H4 (cell line): Measurements from ENCODE around the gene SNAP47. TPM values are rescaled to one million over a fixed set of nuclear protein-coding genes. Genes with fewer than 3 reads are reported as not detected.
"Not testable (repeated sequence)": the region's sequence is repeated elsewhere in the genome, so short reads cannot be mapped to it uniquely, and the experiment has no call there.

Experiments
- DNase-seq: peaks from one replicate; pipeline ENCODE4 v3.0.0-alpha.2; 2015; ENCODE audit warnings: low spot score
- total RNA-seq: library from RNA; depleted of rRNA; stranded (reverse); fragments of >200 nt; shearing (Covaris generic); gene quantifications from 2 replicates; pipeline ENCODE4 v1.2.3, GENCODE V29; 2014; rRNA removed

Gene SNAP47, protein sequence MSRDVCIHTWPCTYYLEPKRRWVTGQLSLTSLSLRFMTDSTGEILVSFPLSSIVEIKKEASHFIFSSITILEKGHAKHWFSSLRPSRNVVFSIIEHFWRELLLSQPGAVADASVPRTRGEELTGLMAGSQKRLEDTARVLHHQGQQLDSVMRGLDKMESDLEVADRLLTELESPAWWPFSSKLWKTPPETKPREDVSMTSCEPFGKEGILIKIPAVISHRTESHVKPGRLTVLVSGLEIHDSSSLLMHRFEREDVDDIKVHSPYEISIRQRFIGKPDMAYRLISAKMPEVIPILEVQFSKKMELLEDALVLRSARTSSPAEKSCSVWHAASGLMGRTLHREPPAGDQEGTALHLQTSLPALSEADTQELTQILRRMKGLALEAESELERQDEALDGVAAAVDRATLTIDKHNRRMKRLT
- total RNA-seq, result 61.3 and 61.6 TPM in 2 replicates

DNA sequence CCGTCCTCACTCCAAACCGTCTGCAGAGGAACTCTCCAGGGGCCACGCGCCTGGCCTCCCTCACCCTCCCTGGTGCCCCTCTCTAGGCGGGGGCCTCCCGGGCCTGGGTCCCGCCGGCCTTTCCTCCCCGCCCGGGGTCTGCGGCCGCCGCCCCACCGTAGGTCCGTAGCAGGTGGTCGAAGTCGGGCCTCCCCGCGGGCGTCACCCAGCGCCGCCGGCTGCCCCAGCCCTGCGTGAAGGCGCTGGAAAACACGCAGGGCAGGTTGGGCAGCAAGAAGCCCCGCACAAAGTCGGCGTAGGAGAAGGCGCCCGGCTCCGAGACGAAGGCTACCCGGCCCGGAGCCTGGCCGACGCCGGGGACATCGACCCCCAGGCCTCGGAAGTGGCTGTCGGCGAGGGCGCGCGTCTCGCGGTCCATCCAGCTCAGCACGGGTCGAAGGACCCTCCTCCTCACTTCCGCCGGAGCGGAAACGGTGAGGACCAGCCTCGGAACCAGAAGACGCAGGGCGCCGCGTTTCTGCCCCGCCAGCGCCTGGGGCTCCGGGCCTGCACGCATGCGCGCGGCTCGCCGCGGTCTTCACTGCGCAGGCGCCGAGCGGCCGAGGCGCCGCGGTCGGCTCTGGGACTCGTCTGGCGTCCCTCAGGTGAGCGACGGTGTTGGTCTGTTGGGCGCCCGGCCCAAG, at the start of gene SNAP47, which contains the start of gene JMJD4:
Gene SNAP47, plus strand, starts transcription at position 580 of the 683 bp plus-strand sequence. CDS start 12,302 bp downstream, outside the sequence.
Gene JMJD4, minus strand, starts transcription at position 447 of the 683 bp plus-strand sequence. Its CDS starts 29 bp downstream, at position 418.
- peak; percentile 83 for DNase-seq

DNA sequence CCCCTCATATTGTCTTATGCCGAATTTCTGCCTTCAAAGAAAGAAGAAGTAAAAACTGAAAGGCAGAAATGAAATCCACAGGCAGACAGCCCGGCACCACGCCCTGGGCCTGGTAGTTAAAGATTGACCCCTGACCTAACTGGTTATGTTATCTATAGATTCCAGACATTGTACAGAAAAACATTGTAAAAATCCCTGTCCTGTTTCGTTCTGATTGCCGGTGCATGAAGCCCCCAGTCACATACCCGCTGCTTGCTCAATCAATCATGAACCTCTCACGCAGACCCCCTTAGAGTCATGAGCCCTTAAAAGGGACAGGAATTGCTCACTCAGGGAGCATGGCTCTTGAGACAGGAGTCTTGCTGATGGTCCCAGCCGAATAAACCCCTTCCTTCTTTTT, 49.4 kb upstream of the SNAP47 start:
- no peak for DNase-seq

DNA sequence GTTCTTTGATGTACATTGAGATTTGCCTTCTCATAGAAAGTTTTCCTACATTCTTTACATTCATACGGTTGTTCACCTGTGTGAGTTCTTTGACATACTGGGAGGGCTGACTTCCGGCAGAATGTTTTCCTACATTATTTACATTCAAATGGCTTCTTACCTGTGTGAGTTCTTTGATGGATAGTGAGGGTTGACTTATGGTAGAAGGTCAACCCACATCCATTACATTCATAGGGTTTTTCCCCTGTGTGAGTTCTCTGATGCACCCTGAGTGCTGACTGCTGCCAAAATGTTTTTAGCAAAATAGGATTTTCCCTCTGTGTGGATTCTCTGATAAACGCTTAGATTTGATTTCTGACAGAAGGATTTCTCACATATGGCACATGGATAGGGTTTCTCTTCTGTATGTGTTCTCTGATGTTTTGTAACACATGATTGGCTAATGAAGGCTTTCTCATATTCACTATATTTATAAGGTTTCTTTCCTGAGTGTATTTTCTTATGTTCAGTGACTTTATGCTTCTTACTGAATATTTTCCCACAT, 37.8 kb upstream of the SNAP47 start:
- no peak for DNase-seq

DNA sequence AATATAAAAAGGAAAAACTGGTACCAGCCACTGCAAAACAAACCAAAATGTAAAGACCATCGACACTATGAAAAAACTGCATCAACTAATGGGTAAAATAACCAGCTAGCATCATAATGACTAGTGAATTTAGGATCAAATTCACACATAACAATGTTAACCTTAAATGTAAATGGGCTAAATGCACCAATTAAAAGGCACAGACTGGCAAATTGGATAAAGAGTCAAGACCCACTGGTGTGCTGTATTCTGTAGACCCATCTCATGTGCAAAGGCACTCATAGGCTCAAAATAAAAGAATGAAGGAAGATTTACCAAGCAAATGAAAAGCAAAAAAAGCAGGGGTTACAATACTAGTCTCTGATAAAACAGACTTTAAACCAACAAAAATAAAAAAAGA, 33.6 kb upstream of the SNAP47 start:
- DNase-seq, result not testable (repeated sequence)

DNA sequence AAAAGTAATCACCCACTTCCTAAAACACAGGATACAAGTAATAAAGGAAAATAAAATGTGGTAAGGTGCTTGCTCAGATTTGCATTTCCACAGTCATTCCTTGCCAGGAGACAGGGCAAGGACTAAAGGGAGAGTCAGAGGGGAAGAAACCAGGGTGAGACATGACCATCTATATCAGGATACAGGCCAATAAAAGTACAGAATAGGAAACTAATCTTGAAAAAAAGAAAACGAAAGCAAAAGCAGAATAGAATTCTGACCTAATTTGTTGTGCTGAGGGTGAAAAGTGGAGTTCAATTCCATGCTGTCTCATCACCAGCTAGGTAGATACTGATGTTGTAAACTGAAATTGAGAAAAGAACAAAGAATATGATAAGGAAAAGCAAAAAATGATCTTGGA, 27.4 kb upstream of the SNAP47 start:
- DNase-seq, result no peak

DNA sequence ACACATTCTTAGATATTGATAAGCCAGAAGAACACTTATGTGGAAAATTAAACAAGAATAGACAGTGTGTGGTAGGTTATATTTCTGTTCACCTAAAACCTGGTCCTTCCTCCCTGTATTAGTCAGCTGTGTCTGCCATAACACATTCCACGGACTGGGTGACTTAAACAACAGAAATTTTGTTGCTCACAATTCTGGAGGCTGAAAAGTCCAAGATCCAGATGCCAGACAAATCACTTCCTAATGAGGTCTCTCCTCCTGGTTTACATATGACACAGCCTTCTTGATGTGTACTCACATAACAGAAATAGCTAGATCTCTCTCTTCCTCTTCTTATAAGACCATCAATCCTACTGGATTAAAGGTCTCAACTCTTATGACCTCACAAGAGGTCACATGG, 25.8 kb upstream of the SNAP47 start:
- DNase-seq, result no peak

DNA sequence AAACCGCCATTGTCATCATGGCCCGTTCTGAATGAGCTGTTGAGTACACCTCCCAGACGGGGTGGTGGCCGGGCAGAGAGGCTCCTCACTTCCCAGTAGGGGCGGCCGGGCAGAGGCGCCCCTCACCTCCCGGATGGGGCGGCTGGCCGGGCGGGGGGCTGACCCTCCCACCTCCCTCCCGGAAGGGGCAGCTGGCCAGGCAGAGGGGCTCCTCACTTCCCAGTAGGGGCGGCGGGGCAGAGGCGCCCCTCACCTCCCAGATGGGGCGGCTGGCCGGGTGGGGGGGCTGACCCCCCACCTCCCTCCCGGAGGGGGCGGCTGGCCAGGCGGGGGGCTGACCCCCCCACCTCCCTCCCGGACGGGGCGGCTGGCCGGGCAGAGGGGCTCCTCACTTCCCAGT, 24.8 kb upstream of the SNAP47 start:
- DNase-seq, result not testable (repeated sequence)

DNA sequence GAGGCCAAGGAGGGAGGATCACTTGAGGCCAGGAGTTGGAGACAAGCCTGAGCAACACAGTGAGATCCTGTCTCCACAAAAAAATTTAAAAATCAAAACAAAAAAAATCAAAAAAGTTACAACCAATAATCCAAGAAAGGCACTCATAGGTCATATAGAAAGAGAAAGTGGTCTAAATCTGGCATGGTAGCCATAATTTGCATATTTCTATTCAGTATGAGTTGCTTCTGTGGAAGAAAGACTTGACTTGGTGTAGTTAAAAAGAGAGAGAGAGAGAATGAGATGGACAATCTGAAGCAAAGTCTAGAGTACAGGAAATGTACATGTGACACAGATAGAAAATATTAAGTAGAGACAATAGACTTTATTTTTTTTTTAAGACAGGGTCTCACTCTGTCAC, 22.6 kb upstream of the SNAP47 start:
- no peak for DNase-seq

DNA sequence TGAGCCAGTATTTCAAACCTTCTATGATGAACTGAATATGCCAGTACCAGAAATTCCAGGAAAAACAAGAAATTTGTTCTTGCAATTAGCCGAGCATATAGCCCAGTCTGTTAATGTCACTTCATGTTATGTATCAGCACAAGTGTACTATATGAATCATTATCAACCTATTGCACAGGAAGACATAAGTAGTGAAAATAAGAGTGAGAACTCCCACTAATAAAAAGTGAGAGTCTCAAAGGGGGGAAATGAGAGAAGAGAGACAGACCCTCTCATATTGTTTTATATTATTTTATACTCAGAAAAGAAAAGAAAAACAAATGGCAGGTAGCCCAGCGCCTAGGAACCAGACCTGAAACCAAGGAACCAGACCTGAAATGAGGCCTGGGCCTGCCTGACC, 16.3 kb upstream of the SNAP47 start:
- no peak for DNase-seq

DNA sequence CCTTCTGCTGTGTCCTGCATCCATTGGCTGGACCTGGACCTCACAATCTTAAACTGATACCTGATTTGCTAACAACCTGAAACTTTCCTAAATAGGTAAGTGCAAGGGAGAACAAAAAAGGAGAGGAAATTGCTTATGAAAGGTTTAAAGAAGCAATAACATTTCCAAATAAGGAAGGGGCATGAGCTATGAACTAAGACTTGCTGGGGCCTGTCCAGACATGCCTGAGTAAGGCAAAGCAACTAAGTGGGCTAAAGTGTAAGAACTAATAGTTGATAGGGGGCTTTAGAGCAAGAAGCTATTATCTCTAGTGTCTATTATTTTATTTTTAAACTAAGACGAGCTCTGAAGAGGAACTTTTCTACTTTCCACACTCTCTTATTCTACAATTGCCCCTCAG, 11.8 kb upstream of the SNAP47 start:
- DNase-seq, result no peak

DNA sequence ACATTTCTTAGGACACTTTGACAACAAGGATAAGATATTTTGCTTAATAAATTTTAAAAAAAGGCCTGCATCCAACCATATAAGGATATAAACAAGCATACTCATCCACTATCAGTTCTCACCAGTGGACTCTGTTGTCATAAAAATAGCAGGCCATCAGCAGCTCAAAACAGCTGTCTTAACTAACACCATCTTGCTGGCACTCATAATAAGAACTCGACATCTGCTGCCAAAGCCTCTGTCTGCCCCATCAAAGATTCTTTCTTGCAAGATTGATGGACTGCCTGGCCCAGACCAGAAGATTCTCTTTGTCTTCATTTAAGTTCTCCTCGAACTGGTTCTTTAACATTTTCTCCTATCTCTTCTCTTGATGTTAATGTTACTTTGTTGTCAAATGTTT, 10.2 kb upstream of the SNAP47 start:
- no peak for DNase-seq

DNA sequence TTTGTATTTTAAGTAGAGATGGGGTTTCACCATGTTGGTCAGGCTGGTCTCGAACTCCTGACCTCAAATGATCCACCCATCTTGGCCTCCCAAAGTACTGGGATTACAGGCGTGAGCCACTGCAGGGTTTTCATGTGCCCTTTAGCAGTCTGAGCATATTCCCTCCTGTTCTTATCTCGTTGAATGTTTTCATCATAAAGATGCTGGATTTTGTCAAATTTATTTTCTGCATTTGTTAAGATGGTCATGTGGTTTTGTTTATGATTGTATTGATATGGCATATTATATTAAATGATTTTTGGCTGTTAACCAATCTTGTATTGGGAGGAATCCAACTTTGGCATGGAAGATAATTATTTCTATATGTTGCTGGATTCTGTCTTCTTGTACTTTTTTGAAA, 8.9 kb upstream of the SNAP47 start:
- no peak for DNase-seq

DNA sequence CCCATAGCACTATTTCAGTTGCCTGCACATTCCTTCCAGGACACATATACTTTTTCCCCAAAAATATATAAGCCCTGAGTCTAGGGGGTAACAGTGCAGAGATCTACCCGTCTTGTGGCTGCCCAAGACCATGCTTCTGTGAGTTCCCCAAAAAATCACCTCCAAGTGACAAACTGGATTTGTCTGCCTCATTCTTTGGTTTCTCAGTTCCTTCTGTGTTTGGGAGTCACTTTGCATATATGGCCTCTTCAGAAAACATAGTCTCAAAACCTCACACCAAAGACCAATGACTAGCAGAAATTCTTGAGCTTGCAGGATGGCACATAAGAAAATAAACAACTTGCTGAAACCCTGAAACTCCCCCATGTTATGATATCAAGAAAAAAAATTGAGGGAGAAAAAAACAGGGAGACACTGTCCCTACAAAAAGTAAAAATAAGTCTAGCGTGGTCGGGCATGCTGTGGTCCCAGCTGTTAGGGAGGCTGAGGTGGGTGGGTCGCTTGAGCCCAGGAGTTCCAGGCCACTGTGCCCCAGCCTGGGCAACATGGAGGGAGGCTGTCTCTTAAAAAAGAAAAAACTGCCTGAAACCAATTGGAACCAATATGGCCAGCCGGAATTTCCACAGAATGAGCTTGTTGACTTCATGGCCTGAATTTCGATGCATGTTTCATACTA, 8.2 kb upstream of the SNAP47 start:
- DNase-seq, result no peak

DNA sequence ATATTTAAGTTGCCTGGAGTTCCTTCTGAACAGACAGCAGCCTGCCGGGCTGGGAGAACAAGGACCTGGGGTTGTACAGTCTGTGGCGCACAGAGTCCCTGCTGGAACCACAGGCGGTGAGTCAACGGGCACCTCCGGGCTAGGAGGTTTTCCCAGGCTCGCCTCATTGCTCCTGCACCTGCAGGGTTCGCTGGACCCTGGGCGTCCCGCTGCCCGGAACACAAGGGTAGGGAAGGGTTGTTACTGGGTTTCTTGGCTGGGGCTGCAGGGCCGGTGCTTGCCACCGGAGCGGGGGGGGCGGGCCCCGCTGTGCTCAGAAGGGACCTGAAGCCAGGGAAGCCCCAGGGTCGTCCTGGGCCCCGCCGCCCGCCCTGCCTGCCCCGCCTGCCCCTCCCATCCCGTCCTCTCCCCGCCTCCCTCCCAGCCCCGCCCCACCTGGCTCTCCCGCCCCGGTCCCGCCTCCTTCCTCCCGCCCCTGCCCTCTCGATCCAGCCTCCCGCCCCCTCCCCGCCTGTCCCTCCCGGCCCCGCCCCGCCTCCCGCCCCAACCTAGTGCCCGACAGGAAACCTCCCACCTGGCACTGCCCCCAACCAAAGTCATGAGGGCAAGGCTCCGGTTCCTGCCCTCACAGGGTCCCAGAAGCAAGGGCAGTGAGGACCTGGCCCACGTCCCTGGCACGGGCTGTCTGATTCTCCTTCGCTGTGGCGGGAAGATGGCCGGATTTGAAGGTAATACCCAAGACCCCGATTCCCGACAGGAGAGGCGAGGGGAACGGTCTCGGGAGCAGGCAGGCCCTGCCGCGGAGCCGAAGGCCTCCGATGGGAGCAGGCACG, 7.0 kb upstream of the SNAP47 start:
- DNase-seq, result peak; percentile 68

DNA sequence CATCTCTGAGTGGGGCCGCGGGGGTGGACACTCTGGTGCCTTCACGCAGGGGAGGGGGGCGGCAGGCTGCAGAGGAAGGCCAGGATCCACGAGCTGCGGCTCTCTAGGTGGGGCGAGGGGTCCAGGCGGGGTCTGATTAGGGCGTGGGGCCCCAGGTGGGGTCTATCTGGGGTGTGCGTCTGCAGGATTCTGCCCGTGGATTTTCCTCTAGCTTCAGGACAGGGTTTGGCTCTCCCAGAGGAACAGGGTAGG, 6.4 kb upstream of the SNAP47 start:
- no peak for DNase-seq

DNA sequence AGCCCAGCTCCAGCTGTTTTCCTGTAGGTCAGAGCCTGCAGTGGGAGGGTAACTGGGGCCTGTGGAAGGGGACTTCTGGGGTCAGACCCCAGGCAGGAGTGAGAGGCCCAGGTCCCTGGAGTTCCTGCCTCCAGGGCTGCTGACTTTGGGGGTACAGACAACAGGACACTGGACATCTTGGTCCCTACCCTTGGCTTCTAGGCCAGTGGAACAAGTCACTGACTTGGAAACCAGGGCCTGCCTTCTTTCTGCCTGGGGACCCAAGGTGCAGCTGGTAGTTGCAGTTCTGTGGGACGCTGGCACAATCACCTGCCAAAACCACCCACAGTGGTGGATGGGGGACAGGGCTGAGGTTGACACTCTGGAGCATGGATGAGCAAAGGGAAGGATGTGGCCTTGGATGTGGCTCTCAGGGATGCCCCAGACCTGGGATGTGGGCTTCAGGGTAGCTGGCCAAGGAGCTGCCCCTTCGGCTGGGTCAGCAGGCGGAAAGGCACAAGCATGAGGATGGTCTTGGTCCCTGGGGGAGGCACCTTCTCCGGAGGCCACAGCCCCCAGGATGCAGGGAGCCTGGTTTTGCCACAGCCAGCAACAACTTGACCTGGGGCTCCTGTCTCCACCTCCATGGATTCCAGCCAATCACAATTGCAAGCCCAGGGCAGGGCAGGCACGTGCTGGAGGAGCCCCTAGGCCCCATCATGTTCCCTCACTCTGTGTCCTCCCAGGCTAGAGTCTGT, 5.9 kb upstream of the SNAP47 start:
- DNase-seq, result no peak

DNA sequence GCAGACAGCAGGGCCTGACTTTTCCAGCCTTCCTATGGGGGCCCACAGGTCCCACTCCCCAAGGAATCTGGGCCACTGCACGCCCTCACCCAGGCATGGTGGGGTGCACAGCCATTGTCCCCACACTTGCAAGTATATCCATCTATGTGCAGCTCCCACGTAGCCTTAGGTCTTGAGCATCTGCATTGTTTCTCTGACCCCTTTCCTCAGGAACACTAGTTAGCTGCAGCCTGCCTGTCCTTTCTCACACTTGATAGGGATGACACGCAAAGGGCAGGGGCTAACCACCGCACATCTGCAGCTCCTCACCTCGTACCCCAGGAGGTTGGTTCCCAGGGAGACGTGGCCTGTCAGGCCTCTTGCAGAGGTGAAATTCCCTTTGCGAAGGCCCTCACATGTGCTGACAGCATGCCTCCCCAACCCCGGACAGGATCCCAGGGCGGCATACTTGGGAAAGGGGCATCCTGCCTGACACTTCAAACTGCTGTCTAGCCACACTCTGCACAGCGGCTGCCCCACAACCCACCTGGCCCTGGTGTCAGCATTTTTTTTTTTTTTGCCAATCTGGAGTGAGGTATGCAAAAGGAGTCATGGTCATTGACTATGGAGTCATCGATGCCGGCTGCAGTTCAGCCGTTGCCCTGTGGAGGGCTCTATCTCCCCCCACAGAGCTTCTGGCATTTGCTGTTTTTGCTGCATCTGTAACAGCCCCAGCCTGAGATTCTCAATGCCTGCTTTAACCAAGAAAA, 5.2 kb upstream of the SNAP47 start:
- no peak for DNase-seq

DNA sequence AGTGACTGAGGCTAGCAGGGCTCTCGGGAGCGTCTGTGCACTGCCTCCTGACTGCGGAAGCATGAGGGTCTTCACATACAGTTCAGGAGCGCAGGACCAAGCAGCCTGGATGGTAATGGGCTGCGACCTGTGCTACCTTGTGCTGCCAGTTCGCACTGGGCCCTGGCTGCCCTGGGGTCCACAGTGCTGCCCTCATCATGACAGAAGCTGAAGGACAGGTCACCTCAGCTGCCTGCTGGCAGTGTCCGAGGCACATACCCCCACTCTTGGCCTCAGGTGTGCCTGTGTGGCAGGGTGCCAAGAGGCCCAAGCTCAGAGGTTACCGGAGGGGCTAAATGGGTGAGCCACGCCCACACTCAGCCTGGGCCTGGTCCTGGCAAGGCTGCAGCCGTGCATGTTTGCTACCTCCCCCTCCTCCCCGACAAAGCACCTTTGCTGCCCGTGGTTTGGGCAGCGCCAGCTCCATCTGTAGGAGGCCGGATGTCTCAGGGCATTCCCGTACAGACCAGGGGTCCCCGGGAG, 4.5 kb upstream of the SNAP47 start:
- DNase-seq, result no peak

DNA sequence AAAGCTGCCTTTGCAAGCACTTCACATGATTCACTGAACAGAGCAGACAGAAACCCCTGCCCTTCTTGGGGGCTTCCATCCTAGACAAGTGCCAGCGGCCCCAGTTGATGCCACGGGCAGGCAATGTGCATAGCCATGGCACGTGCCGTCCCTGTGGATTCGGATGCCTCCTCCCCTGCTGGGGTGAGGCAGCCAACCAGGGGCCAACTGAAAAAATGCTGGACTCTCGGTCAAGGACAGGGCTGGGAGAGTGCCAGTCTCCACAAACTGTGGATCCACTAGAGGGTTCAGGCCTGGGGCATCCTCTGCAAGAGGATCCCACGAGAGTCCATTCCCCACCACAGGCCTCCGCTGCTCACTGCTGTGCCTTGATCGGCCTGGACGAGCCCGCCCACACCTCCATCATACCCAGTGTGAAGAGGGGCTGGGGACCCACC, 4.0 kb upstream of the SNAP47 start:
- DNase-seq, result no peak
